Gastroesophageal sphincter (tissue), 3 donors: ENCODE results near the gene CUX1.
"Not testable (repeated sequence)": the region's sequence is repeated elsewhere in the genome, so short reads cannot be mapped to it uniquely, and the experiment has no call there.

ENCODE experiments used
- EP300 ChIP-seq: sonication (generic); formaldehyde crosslinking; IDR thresholded peaks from one replicate; pipeline ENCODE4 v1.6.1; 2017; ENCODE audit warnings: antibody characterized with exemption, mild to moderate bottlenecking
- POLR2A ChIP-seq, 2 donors: fragments of 450-650 bp; IDR thresholded peaks; one replicate each; pipeline ENCODE4 v1.6.1; 2017; ENCODE audit warnings: antibody characterized with exemption in 2 of 2, mild to moderate bottlenecking in 2 of 2, moderate library complexity in 1 of 2
- POLR2AphosphoS5 ChIP-seq: sonication (generic); formaldehyde crosslinking; IDR thresholded peaks from one replicate; pipeline ENCODE4 v1.6.1; 2017; ENCODE audit warnings: antibody characterized with exemption
- TF ChIP-seq, protein P1 (sequence below), 4 experiments: fragments of 200-600 bp in 2 of 4; fragments of 450-650 bp in 2 of 4; sonication (generic) in 1 of 4; IDR thresholded peaks; one replicate each; pipeline ENCODE4 v1.5.1; 2017 to 2019; ENCODE audit warnings: antibody characterized with exemption in 4 of 4, mild to moderate bottlenecking in 2 of 4, moderate library complexity in 2 of 4

DNA sequence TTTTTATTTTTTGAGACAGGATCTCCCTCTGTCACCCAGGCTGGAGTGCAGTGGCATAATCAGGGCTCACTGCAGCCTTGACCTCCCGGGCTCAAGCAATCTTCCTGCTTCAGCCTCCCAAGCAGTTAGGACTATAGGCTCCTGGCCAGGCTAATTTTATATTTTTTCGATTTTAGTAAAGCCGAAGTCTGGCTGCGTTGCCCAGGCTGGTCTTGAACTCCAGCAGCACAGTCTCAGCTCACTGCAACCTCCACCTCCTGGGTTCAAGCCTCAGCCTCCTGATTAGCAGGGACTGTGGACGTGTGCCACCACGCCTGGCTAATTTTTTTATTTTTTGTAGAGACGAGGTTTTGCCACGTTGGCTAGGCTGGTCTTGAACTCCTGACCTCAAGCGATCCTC, 225.4 kb downstream of the CUX1 start:
- not testable (repeated sequence) for TF ChIP-seq POLR2AphosphoS5; EP300; POLR2A (IDR thresholded peaks at IDR 0.05)
- TF ChIP-seq, protein P1, sequence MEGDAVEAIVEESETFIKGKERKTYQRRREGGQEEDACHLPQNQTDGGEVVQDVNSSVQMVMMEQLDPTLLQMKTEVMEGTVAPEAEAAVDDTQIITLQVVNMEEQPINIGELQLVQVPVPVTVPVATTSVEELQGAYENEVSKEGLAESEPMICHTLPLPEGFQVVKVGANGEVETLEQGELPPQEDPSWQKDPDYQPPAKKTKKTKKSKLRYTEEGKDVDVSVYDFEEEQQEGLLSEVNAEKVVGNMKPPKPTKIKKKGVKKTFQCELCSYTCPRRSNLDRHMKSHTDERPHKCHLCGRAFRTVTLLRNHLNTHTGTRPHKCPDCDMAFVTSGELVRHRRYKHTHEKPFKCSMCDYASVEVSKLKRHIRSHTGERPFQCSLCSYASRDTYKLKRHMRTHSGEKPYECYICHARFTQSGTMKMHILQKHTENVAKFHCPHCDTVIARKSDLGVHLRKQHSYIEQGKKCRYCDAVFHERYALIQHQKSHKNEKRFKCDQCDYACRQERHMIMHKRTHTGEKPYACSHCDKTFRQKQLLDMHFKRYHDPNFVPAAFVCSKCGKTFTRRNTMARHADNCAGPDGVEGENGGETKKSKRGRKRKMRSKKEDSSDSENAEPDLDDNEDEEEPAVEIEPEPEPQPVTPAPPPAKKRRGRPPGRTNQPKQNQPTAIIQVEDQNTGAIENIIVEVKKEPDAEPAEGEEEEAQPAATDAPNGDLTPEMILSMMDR (IDR thresholded peaks at IDR 0.05), result not testable (repeated sequence)
